HFF-Myc (cell line): ENCODE data around the gene OOSP3.
"Not testable (repeated sequence)": the region's sequence is repeated elsewhere in the genome, so short reads cannot be mapped to it uniquely, and the experiment has no call there.

Source experiments
- DNase-seq: peaks from one replicate; pipeline ENCODE4 v3.0.0-alpha.2; 2011; ENCODE audit warnings: low read depth; ENCODE audit errors: extremely low read depth
- H3K4me3 ChIP-seq: replicated peaks from 2 replicates; pipeline ENCODE4 v1.5.1; 2011; ENCODE audit warnings: low read depth, mild to moderate bottlenecking, control low read depth, low read length
- CTCF ChIP-seq: IDR thresholded peaks from 2 replicates; pipeline ENCODE4 v1.5.1; 2012; ENCODE audit warnings: mild to moderate bottlenecking, low read depth, low read length, control low read depth; ENCODE audit errors: missing control alignments

Gene OOSP3

GRCh38 chr11:59894616-59895015, 16.0 kb downstream of the OOSP3 start:
- H3K4me3 ChIP-seq, result no peak overlapping the region
- no peak for TF ChIP-seq CTCF
- no peak for DNase-seq

GRCh38 chr11:59898046-59898445, 19.5 kb downstream of the OOSP3 start:
- no peak overlapping the region for H3K4me3 ChIP-seq
- no peak for DNase-seq
- no peak for TF ChIP-seq CTCF

- no peak for TF ChIP-seq CTCF
- H3K4me3 ChIP-seq, result no peak overlapping the region
- DNase-seq, result no peak
Measured at GRCh38 chr11:59898650-59899049, 20.1 kb downstream of the OOSP3 start.

- no peak for TF ChIP-seq CTCF
- no peak for DNase-seq
- H3K4me3 ChIP-seq, result no peak overlapping the region
Measured at GRCh38 chr11:59899532-59899931, 20.9 kb downstream of the OOSP3 start.

GRCh38 chr11:59900366-59901126, 22.0 kb downstream of the OOSP3 start:
- no peak for TF ChIP-seq CTCF
- DNase-seq, result no peak
- no peak overlapping the region for H3K4me3 ChIP-seq

GRCh38 chr11:59901306-59901705, 22.7 kb downstream of the OOSP3 start:
- H3K4me3 ChIP-seq, result no peak overlapping the region
- no peak for TF ChIP-seq CTCF
- no peak for DNase-seq

GRCh38 chr11:59903569-59903968, 25.0 kb downstream of the OOSP3 start:
- not testable (repeated sequence) for H3K4me3 ChIP-seq

More at GRCh38 chr11:59903569-59903968, 25.0 kb downstream of the OOSP3 start:
- not testable (repeated sequence) for DNase-seq
